T-helper 1 cell treated with Interleukin-12 subunit alpha and Interleukin-12 subunit beta and Interleukin-4 antibody, amounts not matched to agents 30 ng/mL and 1 ng/mL, for 36 hours (primary cell): ENCODE data around the gene TLE3. TPM values are rescaled to one million over a fixed set of nuclear protein-coding genes. Genes with fewer than 3 reads are reported as not detected.

Experiments
- intact Hi-C: fragments of 100-400 bp; cut with micrococcal nuclease; formaldehyde crosslinking; loops from one replicate; pipeline ENCODE4 v1.15.1; 2024
- total RNA-seq: library from RNA; stranded (reverse); gene quantifications from 2 replicates; pipeline ENCODE4 v1.2.3, GENCODE V29; 2022

TLE3 gene
- total RNA-seq, 1 donor from 2014 or later: 98.2 TPM

DNA sequence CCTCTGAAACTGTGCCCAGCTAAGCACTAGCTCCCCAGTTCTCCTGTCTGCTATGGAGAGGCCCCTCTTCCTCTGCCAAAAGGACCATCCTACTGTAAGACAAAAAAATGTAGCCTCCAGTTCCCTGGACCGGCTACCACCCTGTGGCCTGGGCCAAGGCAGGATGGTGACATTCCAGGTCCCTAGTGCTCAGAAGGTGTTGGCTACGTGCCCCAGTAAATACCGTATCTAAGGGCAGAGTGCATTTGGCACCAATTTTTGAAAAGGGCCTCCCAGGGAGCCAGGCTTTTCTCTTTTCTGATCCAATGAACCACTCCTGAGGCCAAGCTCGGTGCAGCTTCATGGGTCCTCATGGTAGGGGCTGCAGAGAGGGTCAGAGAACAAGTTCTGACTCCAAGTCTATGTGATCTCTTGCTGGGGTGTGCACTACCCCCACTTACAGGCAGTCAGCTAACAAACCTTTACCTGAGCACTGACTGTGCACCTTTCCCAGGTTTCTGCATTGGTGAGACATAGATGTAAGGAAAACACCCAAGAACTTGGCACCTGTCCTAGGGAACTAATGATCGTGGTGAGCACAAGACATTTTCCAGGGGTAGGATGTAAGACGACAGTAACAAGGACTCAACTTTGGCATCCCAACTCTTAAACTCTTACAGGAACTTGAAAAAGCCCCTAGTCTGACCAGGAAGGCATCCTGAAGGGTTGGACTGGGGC is 32.6 kb downstream of the TLE3 start:
- intact Hi-C loops: no loop called here

GRCh38 chr15:70064441-70064840 is 33.3 kb downstream of the TLE3 start:
- intact Hi-C loops: no loop called here

DNA sequence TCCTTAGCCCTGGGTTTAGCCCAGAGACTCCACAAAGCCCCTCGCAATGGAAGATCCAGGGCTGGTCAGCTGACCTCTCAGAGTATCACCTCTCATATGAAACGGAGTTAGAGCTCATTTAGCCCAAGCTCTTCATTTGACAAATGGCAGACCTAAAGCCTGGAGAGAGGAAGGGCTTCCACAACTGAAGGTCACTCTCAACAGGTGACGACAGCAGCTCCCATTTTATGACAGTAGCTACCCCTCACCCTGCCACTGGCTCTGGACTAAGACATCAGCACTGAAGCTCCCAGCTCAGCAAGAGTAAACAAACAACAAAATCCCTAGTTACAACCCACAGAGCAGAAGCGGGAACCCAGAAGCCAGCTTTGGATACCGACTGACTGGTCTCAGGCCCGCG is 33.7 kb downstream of the TLE3 start:
- intact Hi-C loops: no loop called here

- intact Hi-C loops: no loop called here
These were observed 34.3 kb downstream of the TLE3 start for GRCh38 chr15:70063261-70063925.

- intact Hi-C loops: no loop called here
These were observed 35.3 kb downstream of the TLE3 start for GRCh38 chr15:70062321-70062956.

- intact Hi-C loops: no loop called here
These were observed 35.9 kb downstream of the TLE3 start for GRCh38 chr15:70061696-70062270.

GRCh38 chr15:70060993-70061305 is 36.8 kb downstream of the TLE3 start:
- intact Hi-C loops: no loop called here

GRCh38 chr15:70060214-70060992 is 37.3 kb downstream of the TLE3 start:
- intact Hi-C loops: no loop called here

DNA sequence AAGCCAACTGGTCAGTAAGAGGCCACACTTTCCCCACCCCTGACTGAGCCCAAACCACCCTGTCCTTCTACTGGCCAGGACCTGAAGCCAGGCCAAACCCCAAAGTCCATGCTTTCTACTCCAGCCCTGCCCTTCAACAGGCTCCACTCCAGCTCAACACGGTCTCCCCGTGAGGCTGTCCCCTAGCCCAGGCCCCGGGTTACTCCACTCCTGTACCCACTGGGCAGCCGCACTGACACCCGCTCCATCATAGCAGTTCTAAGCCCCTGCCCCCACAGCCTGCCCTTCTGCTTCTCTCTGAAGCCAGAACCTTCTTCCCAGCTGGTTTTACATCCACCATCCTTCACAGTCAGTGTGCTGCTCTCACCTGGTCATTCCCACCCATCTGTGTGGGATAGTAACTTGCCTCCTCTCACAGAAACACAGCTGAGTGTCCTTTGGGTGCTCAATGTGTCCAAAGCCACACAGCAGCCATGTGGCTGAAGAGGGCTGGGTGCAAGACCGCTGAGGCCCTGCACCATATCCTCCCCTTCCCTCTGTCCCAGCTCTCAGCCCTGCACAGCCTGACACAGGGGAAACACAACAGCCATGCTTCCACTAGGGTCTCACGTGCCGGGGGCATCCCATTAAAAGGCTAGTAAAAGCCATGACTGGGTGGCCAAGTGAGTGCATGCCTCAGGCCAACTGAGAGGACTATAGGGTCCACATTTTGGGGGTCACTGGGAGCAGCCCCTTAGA is 38.1 kb downstream of the TLE3 start:
- intact Hi-C loops: no loop called here

DNA sequence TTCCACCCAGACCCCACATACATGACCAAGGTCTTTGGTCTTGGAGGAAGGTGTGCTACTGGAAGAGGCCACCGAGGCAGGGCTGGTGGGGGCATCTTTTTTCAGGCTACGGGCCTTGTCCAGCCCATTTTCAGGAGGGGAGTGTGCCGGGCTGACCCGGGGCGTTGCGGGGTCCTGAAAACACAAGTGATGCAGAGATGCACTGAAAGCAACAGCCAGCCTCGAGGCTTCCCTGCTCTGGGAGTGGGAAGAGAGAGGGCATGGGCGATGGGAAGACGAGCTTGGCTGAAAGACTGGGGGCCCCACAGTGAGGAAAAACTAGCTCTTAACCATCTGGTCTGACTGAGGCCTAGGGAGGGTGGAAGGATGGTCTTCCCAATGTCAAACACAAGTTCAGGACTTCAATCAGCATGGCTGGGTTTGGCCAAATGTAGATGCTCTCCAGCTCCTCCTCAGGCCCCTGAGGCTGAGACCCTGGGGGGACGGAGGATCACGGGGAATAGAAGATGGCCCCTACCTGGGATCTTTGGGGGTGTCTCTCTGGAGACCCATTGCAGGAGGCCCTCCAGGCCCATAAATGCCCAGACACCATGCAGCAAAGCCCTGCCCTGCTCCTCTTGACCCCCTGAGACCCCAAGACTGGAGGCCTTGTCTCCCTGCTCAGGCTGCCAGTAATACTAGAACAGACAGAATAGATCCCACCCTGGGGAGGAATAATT is 38.9 kb downstream of the TLE3 start:
- intact Hi-C loops: no loop called here

GRCh38 chr15:70057931-70058641 is 39.6 kb downstream of the TLE3 start:
- intact Hi-C loops: no loop called here

DNA sequence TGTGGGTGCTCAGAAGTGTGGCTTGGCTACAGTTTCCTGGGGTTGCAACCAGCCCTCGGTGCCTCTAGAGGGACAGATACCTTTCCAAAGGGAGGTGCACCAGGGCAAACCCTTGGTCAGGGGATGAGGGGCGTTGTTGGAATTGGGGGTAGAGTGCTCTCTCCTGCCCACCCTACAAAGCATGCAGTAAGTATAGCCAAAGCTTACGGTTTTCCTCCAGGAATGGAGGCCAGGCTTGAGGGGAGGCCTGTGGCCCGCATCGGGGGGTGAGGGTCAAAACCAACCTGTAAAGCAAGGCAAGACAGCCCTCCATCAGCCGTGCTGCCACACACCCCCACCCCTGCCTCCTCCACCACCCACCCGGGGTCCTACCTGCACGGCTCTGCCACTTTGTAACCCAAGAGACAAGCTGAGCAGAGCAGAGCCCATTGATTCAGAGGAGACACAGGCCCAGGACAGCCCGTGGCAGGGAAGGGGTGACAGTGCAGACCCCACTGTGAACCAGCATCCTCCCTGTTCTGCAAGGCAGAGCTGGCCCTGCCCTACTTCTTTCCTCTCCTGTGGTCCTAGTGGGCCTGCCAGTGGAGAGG is 41.5 kb downstream of the TLE3 start:
- intact Hi-C loops: no loop called here

DNA sequence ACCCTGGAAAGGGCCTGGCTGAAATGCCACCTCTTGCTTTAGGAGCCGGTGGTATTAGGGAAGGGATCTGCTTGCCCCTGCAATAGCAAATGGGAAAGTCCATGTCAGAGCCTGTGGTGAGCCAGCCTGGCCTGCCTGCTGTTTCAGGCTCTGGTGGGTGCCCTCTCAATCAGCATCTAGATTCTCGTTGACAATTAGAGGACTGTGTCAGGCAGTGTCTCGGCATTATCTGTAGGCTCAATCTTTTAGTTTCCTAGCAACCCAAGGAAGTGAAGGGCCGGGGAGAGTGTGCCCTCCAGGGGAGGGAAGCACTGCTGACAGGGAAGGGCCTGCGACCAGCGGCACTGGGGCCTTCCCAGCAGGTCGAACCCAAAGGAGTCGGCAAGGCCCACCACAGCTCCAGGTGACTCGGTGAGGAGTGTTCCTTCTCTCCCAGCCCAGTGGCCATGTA is 42.1 kb downstream of the TLE3 start:
- intact Hi-C loops: no loop called here

DNA sequence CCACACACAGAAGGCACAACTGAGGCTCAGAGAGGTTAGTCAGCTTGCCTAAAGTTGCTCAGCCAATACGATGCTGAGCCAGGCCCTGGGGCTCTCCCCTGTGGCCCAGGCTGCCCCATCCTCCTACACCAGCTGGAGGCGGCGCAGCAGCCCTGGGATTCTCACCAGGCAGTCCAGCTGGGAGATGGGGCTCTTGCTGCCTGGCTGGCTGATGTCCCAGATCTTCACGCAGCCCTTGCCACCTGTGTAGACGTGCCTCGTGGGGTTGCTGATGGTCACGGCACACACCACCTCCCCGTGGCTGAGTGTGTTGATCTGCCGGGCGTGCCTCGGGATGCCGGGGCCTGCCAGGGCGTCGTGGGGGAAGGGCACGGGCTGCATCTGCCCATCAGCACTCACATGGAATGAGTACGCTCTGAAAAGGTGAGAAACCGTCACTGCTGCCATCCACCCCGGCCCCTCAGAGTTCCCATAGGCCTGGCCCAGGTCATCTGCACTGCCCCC is 42.8 kb downstream of the TLE3 start:
- intact Hi-C loops: no loop called here

GRCh38 chr15:70054366-70054765 is 43.4 kb downstream of the TLE3 start:
- intact Hi-C loops: no loop called here

GRCh38 chr15:70053716-70054229 is 43.9 kb downstream of the TLE3 start:
- intact Hi-C loops: no loop called here

DNA sequence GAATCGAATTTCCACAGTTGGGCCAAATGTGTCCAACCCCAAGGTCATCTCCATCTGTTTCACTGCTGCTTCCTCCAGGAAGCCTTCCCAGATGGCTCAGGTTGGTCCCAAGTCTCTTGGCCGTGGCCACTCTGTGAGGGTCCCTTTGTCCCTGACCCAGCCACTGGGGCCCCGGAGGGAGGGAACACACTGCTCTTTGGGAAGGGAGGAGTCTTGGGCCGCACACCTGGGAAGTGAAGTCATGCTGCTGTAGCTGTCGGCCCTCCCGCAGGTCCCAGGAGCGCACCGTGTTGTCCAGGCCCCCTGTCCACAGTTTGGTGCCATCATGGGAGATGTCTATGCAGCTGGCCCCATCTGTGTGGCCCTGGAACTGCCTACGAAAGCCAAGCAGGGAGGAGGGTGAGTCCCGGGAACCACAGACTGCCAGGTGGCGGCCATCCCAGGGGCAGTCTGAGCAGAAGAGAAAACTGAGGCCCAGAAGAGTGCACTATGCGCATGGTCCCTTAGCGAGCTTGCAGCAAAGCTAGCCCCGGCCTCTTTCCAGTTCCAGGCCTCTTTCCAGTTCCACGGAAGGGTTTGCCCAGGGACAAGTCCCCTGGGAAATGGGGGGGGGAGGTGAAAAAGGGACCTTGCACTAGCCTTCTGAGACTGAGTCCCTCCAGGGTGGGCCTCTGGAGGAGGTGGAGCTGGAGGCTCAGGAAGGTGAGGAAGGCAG is 44.6 kb downstream of the TLE3 start:
- intact Hi-C loops: no loop called here
